ENCODE results near the gene NOC2L.

The NOC2L gene

GRCh38 chr1:963746-964525, 4.9 kb upstream of the NOC2L start:
- TF ChIP-seq, protein P1, sequence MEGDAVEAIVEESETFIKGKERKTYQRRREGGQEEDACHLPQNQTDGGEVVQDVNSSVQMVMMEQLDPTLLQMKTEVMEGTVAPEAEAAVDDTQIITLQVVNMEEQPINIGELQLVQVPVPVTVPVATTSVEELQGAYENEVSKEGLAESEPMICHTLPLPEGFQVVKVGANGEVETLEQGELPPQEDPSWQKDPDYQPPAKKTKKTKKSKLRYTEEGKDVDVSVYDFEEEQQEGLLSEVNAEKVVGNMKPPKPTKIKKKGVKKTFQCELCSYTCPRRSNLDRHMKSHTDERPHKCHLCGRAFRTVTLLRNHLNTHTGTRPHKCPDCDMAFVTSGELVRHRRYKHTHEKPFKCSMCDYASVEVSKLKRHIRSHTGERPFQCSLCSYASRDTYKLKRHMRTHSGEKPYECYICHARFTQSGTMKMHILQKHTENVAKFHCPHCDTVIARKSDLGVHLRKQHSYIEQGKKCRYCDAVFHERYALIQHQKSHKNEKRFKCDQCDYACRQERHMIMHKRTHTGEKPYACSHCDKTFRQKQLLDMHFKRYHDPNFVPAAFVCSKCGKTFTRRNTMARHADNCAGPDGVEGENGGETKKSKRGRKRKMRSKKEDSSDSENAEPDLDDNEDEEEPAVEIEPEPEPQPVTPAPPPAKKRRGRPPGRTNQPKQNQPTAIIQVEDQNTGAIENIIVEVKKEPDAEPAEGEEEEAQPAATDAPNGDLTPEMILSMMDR (IDR thresholded peaks at IDR 0.05; ENCODE audit: low read depth, low read length), result no peak
- DNase-seq, result no peak
- Histone ChIP-seq H3K27ac (no peak overlapping the region), H3K9me3 (ENCODE audit: severe bottlenecking) (no peaks in the 10 kb centered on the region), H3K4me3 (ENCODE audit: low read depth, low read length) (no peak overlapping the region), H3K36me3 (peaks cover 29% of the 10 kb centered on the region), H3K27me3 (ENCODE audit: insufficient read depth, low read depth, severe bottlenecking) (no peaks in the 10 kb centered on the region)

DNA sequence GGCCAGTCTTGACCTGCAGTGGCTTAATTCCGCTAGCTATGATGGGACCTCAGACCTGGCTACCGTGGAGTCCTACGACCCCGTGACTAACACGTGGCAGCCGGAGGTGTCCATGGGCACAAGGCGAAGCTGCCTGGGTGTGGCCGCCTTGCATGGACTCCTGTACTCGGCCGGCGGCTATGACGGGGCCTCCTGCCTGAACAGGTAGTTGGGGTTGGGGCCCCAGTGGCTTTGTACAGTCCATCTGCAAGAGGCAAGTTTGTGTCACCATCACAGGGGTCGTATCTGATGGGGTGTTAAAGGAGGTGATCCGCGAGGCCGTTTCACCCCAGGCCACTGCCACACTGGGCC, 4.2 kb upstream of the NOC2L start:
- DNase-seq, result no peak
- H3K9me3 ChIP-seq (ENCODE audit: severe bottlenecking), result no peaks in the 10 kb centered on the region
- no peak overlapping the region for H3K27ac ChIP-seq
- TF ChIP-seq, protein P1 (IDR thresholded peaks at IDR 0.05; ENCODE audit: low read depth, low read length), result no peak
- peaks cover 29% of the 10 kb centered on the region for H3K36me3 ChIP-seq
- H3K27me3 ChIP-seq (ENCODE audit: insufficient read depth, low read depth, severe bottlenecking), result no peaks in the 10 kb centered on the region
- no peak overlapping the region for H3K4me3 ChIP-seq (ENCODE audit: low read depth, low read length)

DNA sequence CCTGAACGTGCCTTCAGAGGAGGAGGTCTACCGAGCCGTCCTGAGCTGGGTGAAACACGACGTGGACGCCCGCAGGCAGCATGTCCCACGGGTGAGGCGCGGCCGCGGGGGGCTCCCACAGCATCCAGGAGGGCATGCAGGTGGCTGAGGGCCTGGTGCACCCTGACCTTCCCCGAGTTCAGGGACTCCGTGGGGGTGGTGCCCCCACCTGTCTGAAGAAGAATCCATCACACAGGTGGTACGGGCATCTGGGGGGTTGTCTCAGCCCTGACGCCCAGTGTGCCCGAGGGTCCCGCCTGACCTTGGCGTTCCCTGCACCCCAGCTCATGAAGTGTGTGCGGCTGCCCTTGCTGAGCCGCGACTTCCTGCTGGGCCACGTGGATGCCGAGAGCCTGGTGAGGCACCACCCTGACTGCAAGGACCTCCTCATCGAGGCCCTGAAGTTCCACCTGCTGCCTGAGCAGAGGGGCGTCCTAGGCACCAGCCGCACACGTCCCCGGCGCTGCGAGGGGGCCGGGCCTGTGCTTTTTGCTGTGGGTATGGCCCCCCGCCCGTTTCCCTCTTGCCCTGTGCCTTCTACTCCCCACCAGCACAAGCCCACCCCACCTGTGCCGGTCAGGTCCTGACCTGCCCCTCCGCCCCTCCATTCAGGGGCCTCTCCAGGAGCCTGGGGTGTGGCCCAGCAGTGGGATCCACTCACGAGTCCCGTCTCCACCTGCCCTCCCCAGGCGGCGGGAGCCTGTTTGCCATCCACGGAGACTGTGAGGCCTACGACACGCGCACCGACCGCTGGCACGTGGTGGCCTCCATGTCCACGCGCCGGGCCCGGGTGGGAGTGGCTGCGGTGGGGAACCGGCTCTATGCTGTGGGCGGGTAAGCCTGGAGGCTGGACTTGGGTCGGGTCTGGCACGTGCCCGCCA, 3.6 kb upstream of the NOC2L start:
- peaks cover 29% of the 10 kb centered on the region for H3K36me3 ChIP-seq
- no peaks in the 10 kb centered on the region for H3K27me3 ChIP-seq (ENCODE audit: insufficient read depth, low read depth, severe bottlenecking)
- TF ChIP-seq, protein P1 (IDR thresholded peaks at IDR 0.05; ENCODE audit: low read depth, low read length), result no peak
- no peak overlapping the region for H3K4me3 ChIP-seq (ENCODE audit: low read depth, low read length)
- no peak for DNase-seq
- no peaks in the 10 kb centered on the region for H3K9me3 ChIP-seq (ENCODE audit: severe bottlenecking)
- H3K27ac ChIP-seq, result no peak overlapping the region

- H3K27ac ChIP-seq, result no peak overlapping the region
- peaks cover 38% of the 10 kb centered on the region for H3K36me3 ChIP-seq
- no peaks in the 10 kb centered on the region for H3K9me3 ChIP-seq (ENCODE audit: severe bottlenecking)
- no peaks in the 10 kb centered on the region for H3K27me3 ChIP-seq (ENCODE audit: insufficient read depth, low read depth, severe bottlenecking)
- DNase-seq, result no peak
- peak overlapping the region; percentile 66 for H3K4me3 ChIP-seq (ENCODE audit: low read depth, low read length)
- TF ChIP-seq, protein P1 (IDR thresholded peaks at IDR 0.05; ENCODE audit: low read depth, low read length), result no peak
Measured at GRCh38 chr1:961132-961669, 2.1 kb upstream of the NOC2L start.

GRCh38 chr1:960363-961131, 1.5 kb upstream of the NOC2L start, which contains the start of gene KLHL17:
Gene KLHL17 (plus strand): TSS chr1:960584. CDS start chr1:960694, 110 bp downstream.
- Histone ChIP-seq H3K4me3 (ENCODE audit: low read depth, low read length) (peak within 1 kb of the TSS; percentile 66), H3K36me3 (peaks cover 42% of the 10 kb centered on the region), H3K27ac (peak within 1 kb of the TSS; percentile 68), H3K27me3 (ENCODE audit: insufficient read depth, low read depth, severe bottlenecking) (no peaks in the 10 kb centered on the region), H3K9me3 (ENCODE audit: severe bottlenecking) (no peaks in the 10 kb centered on the region)
- TF ChIP-seq, protein P1 (IDR thresholded peaks at IDR 0.05; ENCODE audit: low read depth, low read length), result no peak
- DNase-seq, result peak; percentile 89

Data from WERI-Rb-1 (cell line).